ENCODE measurements around the gene FTO. TPM values are rescaled to one million over a fixed set of nuclear protein-coding genes. Genes with fewer than 3 reads are reported as not detected.

Gene FTO
- total and polyA plus RNA-seq, 4 experiments from 2014 or later: 61.5 to 126 (median 69.7) TPM

DNA sequence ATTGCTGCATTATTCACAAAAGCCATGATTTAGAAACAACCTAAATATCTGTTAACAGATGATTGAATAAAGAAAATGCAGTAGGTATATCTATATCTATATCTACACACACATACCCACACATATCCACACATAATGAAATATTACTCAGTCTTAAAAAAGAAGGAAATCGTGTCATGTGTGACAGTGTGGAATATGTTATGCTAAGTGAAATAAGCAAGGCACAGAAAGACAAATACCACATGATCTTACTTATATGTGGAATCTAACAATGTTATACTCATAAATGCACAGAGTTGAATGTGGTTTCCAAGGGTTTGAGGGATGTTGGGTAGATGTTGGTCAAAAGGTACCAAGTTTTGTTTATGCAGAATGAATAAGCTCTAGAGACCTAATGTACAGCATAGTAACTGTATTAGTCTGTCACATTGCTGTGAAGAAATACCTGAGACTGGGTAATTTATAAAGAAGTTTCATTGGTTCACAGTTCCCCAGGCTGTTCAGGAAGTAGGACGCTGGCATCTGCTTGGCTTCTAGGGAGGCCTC lies 156.1 kb downstream of the FTO start:
- intact Hi-C loops (cut with micrococcal nuclease): no loop called here
- CTCF ChIA-PET (ENCODE audit: partially characterized antibody): no interaction called here
- H3K27ac Mint-ChIP-seq: no peak overlapping the region

GRCh38 chr16:53863861-53864260 lies 159.9 kb downstream of the FTO start:
- Histone ChIP-seq H3K9me3 (ENCODE audit: control insufficient read depth in 1 of 2, low read length in 2 of 2) (no peaks in the 10 kb centered on the region), H3K4me3 (ENCODE audit: low read length in 2 of 2) (no peak overlapping the region), H3K27me3 (ENCODE audit: insufficient read depth, low read length) (no peaks in the 10 kb centered on the region), H3K36me3 (ENCODE audit: insufficient read depth, low read length) (no peaks in the 10 kb centered on the region), H3K4me1 (ENCODE audit: insufficient read depth, low read length) (no peaks in the 10 kb centered on the region), H3K27ac (ENCODE audit: low read depth, low read length) (no peak overlapping the region)
- intact Hi-C loops (cut with micrococcal nuclease): no loop called here
- H3K36me3 Mint-ChIP-seq: peaks cover 62 to 63% of the 10 kb centered on the region in 2 donors
- H3K27ac Mint-ChIP-seq: no peak overlapping the region
- peaks cover 0 to 13% (median 7%) of the 10 kb centered on the region in 4 donors for H3K4me1 Mint-ChIP-seq
- ChIA-PET POLR2A (ENCODE audit: partially characterized antibody) (no interaction called here), CTCF (ENCODE audit: partially characterized antibody) (no interaction called here)
- no peaks in the 10 kb centered on the region for H3K27me3 Mint-ChIP-seq
- peaks cover 5 to 18% (median 9%) of the 10 kb centered on the region in 8 donors for H3K9me3 Mint-ChIP-seq
- H3K4me3 Mint-ChIP-seq: no peak overlapping the region
- DNase-seq: no peak

More for the DNA sequence above, 156.1 kb downstream of the FTO start:
- POLR2A ChIA-PET (ENCODE audit: partially characterized antibody): no interaction called here
- Histone ChIP-seq H3K36me3 (ENCODE audit: insufficient read depth, low read length) (no peaks in the 10 kb centered on the region), H3K27ac (ENCODE audit: low read depth, low read length) (no peak overlapping the region), H3K4me1 (ENCODE audit: insufficient read depth, low read length) (no peaks in the 10 kb centered on the region), H3K9me3 (ENCODE audit: control insufficient read depth in 1 of 2, low read length in 2 of 2) (no peaks in the 10 kb centered on the region), H3K4me3 (ENCODE audit: low read length in 2 of 2) (no peak overlapping the region), H3K27me3 (ENCODE audit: insufficient read depth, low read length) (no peaks in the 10 kb centered on the region)
- no peaks in the 10 kb centered on the region for H3K27me3 Mint-ChIP-seq
- H3K9me3 Mint-ChIP-seq: no peaks in the 10 kb centered on the region
- no peak overlapping the region for H3K4me3 Mint-ChIP-seq
- peaks cover 0 to 3% (median 1%) of the 10 kb centered on the region in 4 donors for H3K4me1 Mint-ChIP-seq
- H3K36me3 Mint-ChIP-seq: peaks cover 40 to 45% of the 10 kb centered on the region in 2 donors
- no peak for DNase-seq

DNA sequence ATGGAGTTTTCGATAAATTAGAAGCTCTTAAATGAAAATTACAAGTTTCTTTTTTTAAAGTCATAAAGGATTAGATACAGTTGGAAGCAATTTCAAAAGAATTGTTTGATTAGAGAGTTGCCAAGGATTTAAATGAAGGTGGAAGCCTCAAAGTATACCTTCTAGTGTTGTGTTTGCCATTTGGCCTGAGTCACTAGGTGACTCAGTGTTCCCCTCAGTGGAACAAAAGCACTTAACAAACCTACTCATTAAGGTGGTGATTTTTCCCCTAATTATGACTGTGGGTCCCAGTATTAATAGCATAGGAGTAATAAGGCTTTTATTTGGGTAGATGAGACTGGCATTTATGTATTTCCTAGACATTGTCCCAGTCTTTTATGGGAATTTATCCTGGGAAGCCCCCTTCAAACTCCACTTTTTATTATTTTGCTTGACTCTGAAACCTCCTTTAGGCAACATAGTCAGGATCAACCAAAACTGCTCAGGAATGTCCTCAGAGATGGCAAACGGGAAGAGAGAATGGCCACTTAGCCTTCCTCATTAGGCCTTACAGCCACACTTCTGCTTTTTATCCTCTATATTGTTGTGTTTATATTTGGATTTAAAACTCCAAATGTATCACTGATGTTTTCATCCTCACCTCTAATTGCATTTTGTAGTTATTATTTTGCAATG lies 161.0 kb downstream of the FTO start:
- Histone ChIP-seq H3K27me3 (ENCODE audit: insufficient read depth, low read length) (no peaks in the 10 kb centered on the region), H3K4me3 (ENCODE audit: low read length in 2 of 2) (no peak overlapping the region), H3K36me3 (ENCODE audit: insufficient read depth, low read length) (no peaks in the 10 kb centered on the region), H3K27ac (ENCODE audit: low read depth, low read length) (no peak overlapping the region), H3K9me3 (ENCODE audit: control insufficient read depth in 1 of 2, low read length in 2 of 2) (no peaks in the 10 kb centered on the region), H3K4me1 (ENCODE audit: insufficient read depth, low read length) (no peaks in the 10 kb centered on the region)
- no peak overlapping the region for H3K4me3 Mint-ChIP-seq
- H3K36me3 Mint-ChIP-seq: peaks cover 61 to 64% of the 10 kb centered on the region in 2 donors
- peaks cover 0 to 13% (median 6%) of the 10 kb centered on the region in 4 donors for H3K4me1 Mint-ChIP-seq
- CTCF ChIA-PET (ENCODE audit: partially characterized antibody): no interaction called here
- no peaks in the 10 kb centered on the region for H3K27me3 Mint-ChIP-seq
- no peak for DNase-seq
- POLR2A ChIA-PET (ENCODE audit: partially characterized antibody): no interaction called here
- intact Hi-C loops (cut with micrococcal nuclease): no loop called here
- H3K27ac Mint-ChIP-seq: no peak overlapping the region
- H3K9me3 Mint-ChIP-seq: peaks cover 5 to 24% (median 9%) of the 10 kb centered on the region in 8 donors

- Histone ChIP-seq H3K4me3 (ENCODE audit: low read length in 2 of 2) (no peak overlapping the region), H3K36me3 (ENCODE audit: insufficient read depth, low read length) (no peaks in the 10 kb centered on the region), H3K9me3 (ENCODE audit: control insufficient read depth in 1 of 2, low read length in 2 of 2) (no peaks in the 10 kb centered on the region), H3K4me1 (ENCODE audit: insufficient read depth, low read length) (no peaks in the 10 kb centered on the region), H3K27ac (ENCODE audit: low read depth, low read length) (no peak overlapping the region), H3K27me3 (ENCODE audit: insufficient read depth, low read length) (no peaks in the 10 kb centered on the region)
- ChIA-PET POLR2A (ENCODE audit: partially characterized antibody) (no interaction called here), CTCF (ENCODE audit: partially characterized antibody) (no interaction called here)
- H3K27me3 Mint-ChIP-seq: no peaks in the 10 kb centered on the region
- peaks cover 0 to 13% (median 6%) of the 10 kb centered on the region in 4 donors for H3K4me1 Mint-ChIP-seq
- peak overlapping the region in 1 of 7 donors; percentile 71 for H3K27ac Mint-ChIP-seq
- peaks cover 5 to 28% (median 12%) of the 10 kb centered on the region in 8 donors for H3K9me3 Mint-ChIP-seq
- H3K4me3 Mint-ChIP-seq: no peak overlapping the region
- DNase-seq: no peak
- H3K36me3 Mint-ChIP-seq: peaks cover 59 to 63% of the 10 kb centered on the region in 2 donors
- intact Hi-C loops (cut with micrococcal nuclease): no loop called here
These were observed 161.5 kb downstream of the FTO start for GRCh38 chr16:53865494-53865863.

GRCh38 chr16:53866520-53866919 lies 162.6 kb downstream of the FTO start:
- Mint-ChIP-seq H3K9me3 (peaks cover 5 to 36% (median 18%) of the 10 kb centered on the region in 8 donors), H3K4me3 (no peak overlapping the region), H3K27ac (no peak overlapping the region), H3K27me3 (no peaks in the 10 kb centered on the region), H3K36me3 (peaks cover 69 to 72% of the 10 kb centered on the region in 2 donors), H3K4me1 (peaks cover 0 to 13% (median 7%) of the 10 kb centered on the region in 4 donors)
- Histone ChIP-seq H3K4me3 (ENCODE audit: low read length in 2 of 2) (no peak overlapping the region), H3K36me3 (ENCODE audit: insufficient read depth, low read length) (no peaks in the 10 kb centered on the region), H3K9me3 (ENCODE audit: control insufficient read depth in 1 of 2, low read length in 2 of 2) (no peaks in the 10 kb centered on the region), H3K27me3 (ENCODE audit: insufficient read depth, low read length) (no peaks in the 10 kb centered on the region), H3K4me1 (ENCODE audit: insufficient read depth, low read length) (no peaks in the 10 kb centered on the region), H3K27ac (ENCODE audit: low read depth, low read length) (no peak overlapping the region)
- CTCF ChIA-PET (ENCODE audit: partially characterized antibody): no interaction called here
- DNase-seq: no peak
- intact Hi-C loops (cut with micrococcal nuclease): no loop called here
- POLR2A ChIA-PET (ENCODE audit: partially characterized antibody): no interaction called here

- Histone ChIP-seq H3K4me3 (ENCODE audit: low read length in 2 of 2) (no peak overlapping the region), H3K9me3 (ENCODE audit: control insufficient read depth in 1 of 2, low read length in 2 of 2) (no peaks in the 10 kb centered on the region), H3K27ac (ENCODE audit: low read depth, low read length) (no peak overlapping the region), H3K4me1 (ENCODE audit: insufficient read depth, low read length) (no peaks in the 10 kb centered on the region), H3K27me3 (ENCODE audit: insufficient read depth, low read length) (no peaks in the 10 kb centered on the region), H3K36me3 (ENCODE audit: insufficient read depth, low read length) (no peaks in the 10 kb centered on the region)
- CTCF ChIA-PET (ENCODE audit: partially characterized antibody): interaction anchor here (1.1 kb wide), 1 partner anchor 22 kb away, joined by 3 read pairs; no protein-coding TSS in a partner anchor
- Mint-ChIP-seq H3K9me3 (peaks cover 5 to 36% (median 19%) of the 10 kb centered on the region in 8 donors), H3K4me1 (peaks cover 5 to 13% (median 10%) of the 10 kb centered on the region in 4 donors), H3K27ac (no peak overlapping the region), H3K36me3 (peaks cover 78 to 83% of the 10 kb centered on the region in 2 donors), H3K4me3 (no peak overlapping the region), H3K27me3 (no peaks in the 10 kb centered on the region)
- POLR2A ChIA-PET (ENCODE audit: partially characterized antibody): no interaction called here
- intact Hi-C loops (cut with micrococcal nuclease): no loop called here
- no peak for DNase-seq
These were observed 166.9 kb downstream of the FTO start for GRCh38 chr16:53870831-53871230.

DNA sequence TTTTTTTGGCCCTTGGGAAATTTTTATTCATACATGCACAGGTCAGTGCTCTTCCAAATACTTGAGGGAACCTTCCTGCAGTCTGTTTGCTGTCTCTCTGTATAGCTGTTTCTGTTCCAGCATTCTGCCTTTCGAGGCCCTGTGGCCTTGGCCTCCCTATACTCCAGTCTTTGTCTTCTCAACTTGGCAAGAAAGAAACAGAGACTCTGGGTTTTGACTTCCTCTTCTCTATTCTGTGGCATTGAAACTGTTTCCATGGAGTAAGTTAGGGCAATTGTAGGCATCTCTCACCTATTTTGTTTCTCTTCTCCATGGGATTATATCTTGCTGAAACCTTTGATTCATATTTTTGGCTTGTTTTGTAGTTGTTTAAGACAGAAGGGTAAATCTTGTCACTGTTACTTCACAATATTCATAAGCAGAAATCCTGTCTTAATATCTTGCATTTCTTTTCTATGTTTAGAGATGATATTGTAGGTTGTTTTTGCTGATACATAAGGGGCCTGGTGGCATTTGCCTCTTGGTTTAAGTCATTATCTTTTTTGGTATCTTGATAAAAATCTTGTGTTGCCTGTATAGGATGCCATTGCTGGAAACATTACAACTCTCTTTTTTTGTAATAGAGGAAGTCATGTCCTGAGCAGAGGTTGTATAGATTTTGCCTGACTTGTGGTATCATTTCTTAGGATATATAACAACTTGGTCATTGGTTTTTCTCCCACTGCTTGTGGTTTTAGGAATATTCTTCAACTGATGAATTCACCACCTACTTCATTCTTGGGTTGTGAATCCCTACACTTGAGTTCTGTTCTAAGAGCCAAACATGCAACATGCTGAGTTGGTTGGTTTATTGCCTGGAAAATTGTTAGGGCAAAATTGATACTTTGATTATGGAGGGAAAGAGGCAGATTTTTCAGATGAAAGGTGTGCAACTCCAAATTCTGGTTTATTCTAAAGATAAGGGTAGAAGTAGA lies 168.6 kb downstream of the FTO start:
- ChIA-PET CTCF (ENCODE audit: partially characterized antibody) (no interaction called here), POLR2A (ENCODE audit: partially characterized antibody) (no interaction called here)
- Histone ChIP-seq H3K4me1 (ENCODE audit: insufficient read depth, low read length) (no peaks in the 10 kb centered on the region), H3K27ac (ENCODE audit: low read depth, low read length) (no peak overlapping the region), H3K36me3 (ENCODE audit: insufficient read depth, low read length) (no peaks in the 10 kb centered on the region), H3K9me3 (ENCODE audit: control insufficient read depth in 1 of 2, low read length in 2 of 2) (no peaks in the 10 kb centered on the region), H3K27me3 (ENCODE audit: insufficient read depth, low read length) (no peaks in the 10 kb centered on the region), H3K4me3 (ENCODE audit: low read length in 2 of 2) (no peak overlapping the region)
- Mint-ChIP-seq H3K4me3 (peak overlapping the region in 1 of 8 donors; percentile 17), H3K36me3 (peaks cover 69 to 70% of the 10 kb centered on the region in 2 donors), H3K9me3 (peaks cover 3 to 23% (median 14%) of the 10 kb centered on the region in 8 donors), H3K27ac (peak overlapping the region in 1 of 7 donors; percentile 6), H3K4me1 (peaks cover 3 to 13% (median 10%) of the 10 kb centered on the region in 4 donors), H3K27me3 (no peaks in the 10 kb centered on the region)
- DNase-seq: no peak
- intact Hi-C loops (cut with micrococcal nuclease): no loop called here

All from CD4-positive, alpha-beta memory T cell (primary cell).